ENCODE measurements around the gene NDFIP1.
"Not testable (repeated sequence)": the region's sequence is repeated elsewhere in the genome, so short reads cannot be mapped to it uniquely, and the experiment has no call there.

Gene NDFIP1

DNA sequence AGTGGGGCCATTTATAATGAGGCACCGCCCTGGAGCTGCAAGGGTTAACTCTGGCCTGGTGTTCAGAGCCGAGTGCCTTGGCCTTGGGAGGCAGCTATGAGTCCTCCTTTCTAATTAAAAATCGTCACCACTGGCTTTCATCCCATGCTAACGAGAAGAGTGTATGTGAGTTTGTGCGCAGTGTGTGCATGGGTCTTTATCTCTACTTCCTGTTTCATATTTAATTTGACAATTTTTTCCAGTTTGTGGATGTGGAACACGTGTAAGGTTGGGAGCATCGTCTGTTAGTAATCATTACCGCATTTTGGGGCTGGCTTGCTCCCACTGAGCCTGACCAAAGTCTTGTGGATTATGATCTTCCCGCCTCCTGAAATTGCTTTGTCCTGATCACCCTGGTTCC, 76.4 kb downstream of the NDFIP1 start:
- POLR2A ChIA-PET (ENCODE audit: low non-redundant PET) = no interaction called here
- CTCF ChIA-PET = no interaction called here
- TF ChIP-seq, protein P1, sequence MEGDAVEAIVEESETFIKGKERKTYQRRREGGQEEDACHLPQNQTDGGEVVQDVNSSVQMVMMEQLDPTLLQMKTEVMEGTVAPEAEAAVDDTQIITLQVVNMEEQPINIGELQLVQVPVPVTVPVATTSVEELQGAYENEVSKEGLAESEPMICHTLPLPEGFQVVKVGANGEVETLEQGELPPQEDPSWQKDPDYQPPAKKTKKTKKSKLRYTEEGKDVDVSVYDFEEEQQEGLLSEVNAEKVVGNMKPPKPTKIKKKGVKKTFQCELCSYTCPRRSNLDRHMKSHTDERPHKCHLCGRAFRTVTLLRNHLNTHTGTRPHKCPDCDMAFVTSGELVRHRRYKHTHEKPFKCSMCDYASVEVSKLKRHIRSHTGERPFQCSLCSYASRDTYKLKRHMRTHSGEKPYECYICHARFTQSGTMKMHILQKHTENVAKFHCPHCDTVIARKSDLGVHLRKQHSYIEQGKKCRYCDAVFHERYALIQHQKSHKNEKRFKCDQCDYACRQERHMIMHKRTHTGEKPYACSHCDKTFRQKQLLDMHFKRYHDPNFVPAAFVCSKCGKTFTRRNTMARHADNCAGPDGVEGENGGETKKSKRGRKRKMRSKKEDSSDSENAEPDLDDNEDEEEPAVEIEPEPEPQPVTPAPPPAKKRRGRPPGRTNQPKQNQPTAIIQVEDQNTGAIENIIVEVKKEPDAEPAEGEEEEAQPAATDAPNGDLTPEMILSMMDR (conservative IDR thresholded peaks at IDR 0.05; ENCODE audit: low read depth) = no peak
- no peak overlapping the region for H3K27ac ChIP-seq
- DNase-seq (ENCODE audit: low spot score) = no peak

DNA sequence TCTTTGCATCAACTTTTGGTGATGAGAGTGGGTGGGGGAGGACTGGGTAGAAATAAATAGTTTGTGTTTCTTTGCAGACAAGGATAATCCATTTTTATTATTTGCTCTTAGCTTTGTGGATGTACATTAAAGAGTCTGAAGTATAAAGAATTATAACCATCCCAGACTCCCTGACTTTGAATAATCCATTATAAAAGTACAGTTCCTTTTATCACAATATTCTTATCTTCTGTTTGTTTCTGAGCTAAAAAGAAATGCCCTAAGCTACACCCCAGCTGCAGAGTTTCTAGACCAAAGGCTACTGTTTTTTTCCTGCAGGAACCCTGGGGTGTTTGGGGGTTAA, 77.9 kb downstream of the NDFIP1 start:
- DNase-seq (ENCODE audit: low spot score) = no peak
- ChIA-PET POLR2A (ENCODE audit: low non-redundant PET) (no interaction called here), CTCF (interaction anchor here (0.6 to 1.4 kb wide), 3 partner anchors 37 to 362 kb away, joined by 3 to 4 read pairs (median 4); no protein-coding TSS in a partner anchor)
- TF ChIP-seq, protein P1 (conservative IDR thresholded peaks at IDR 0.05; ENCODE audit: low read depth) = no peak
- H3K27ac ChIP-seq = no peak overlapping the region

DNA sequence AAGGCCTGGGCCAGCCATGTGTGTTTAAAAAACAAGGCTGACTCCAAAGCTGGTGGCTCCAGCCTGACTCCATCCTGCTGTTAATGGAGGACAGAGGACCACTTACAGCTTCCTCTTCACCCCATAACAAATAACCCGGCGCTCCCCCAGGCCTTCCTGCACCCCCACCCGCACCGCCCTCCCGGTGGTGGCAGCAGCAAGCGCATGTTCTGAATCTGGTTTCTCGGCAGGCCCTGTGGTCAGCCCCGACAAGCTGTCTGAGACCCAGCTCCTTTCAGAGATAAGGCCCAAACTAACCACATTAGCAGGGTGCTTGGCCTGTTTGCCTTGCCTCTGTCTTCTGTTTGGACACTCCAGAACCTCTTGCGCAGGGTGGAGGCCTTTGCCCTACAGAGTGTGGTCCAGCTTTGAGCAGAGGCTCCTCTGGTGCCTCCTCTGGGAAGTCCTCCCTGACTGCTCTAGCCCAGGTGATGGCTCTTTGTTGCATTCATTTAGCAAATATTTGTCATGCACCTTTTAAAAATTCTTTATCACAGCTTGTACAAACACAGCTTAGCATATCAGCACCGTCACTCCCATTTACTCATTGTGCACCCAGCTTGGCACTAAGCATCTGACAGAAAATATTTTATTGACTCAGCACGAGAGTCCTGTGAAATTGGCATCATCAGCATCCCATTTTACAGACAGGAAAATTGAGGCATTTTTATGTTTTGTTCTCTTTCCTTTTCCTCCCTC, 78.4 kb downstream of the NDFIP1 start:
- TF ChIP-seq, protein P1 (conservative IDR thresholded peaks at IDR 0.05; ENCODE audit: low read depth) = no peak
- H3K27ac ChIP-seq = no peak overlapping the region
- no peak for DNase-seq (ENCODE audit: low spot score)
- POLR2A ChIA-PET (ENCODE audit: low non-redundant PET) = no interaction called here
- CTCF ChIA-PET = interaction anchor here (0.6 to 1.4 kb wide), 4 partner anchors 37 to 362 kb away, joined by 3 to 6 read pairs (median 4); no protein-coding TSS in a partner anchor

DNA sequence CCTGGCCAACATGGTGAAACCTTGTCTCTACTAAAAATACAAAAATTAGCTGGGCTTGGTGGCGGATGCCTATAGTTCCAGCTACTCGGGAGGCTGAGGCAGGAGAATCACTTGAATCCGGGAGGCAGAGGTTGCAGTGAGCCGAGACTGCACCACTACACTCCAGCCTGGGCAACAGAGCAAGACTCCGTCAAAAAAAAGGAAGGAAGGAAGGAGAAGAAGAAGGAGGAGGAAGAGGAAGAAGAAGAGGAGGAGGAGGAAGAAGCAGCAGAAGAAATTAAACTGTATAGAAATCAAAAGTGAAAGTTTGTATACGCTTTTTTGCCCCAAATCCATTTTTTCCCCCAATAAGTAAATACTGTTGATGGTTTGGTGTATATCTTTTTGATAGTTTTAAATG, 80.1 kb downstream of the NDFIP1 start:
- DNase-seq (ENCODE audit: low spot score); POLR2A ChIA-PET (ENCODE audit: low non-redundant PET); H3K27ac ChIP-seq; CTCF ChIA-PET: not testable (repeated sequence)

DNA sequence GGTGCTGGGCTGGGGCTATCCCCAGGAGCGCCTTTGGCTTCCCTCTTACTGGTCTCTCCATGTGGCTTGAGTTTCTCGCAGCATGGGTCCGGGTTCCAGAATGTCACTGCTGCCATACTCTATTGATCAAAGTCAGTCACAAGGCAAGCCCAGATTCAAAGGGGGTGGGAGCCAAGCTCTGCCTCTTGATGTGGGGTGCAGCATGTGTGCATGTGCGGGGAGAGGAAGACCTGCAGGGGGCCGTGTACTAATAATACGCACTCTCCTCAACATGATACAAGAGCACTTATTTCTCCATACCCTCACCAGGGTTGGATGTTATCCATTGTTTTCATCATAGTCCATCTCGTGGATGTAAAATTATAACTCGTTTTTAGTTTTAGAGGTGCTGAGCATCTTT, 81.2 kb downstream of the NDFIP1 start:
- ChIA-PET POLR2A (ENCODE audit: low non-redundant PET) (no interaction called here), CTCF (no interaction called here)
- no peak overlapping the region for H3K27ac ChIP-seq
- TF ChIP-seq, protein P1 (conservative IDR thresholded peaks at IDR 0.05; ENCODE audit: low read depth) = no peak
- no peak for DNase-seq (ENCODE audit: low spot score)

DNA sequence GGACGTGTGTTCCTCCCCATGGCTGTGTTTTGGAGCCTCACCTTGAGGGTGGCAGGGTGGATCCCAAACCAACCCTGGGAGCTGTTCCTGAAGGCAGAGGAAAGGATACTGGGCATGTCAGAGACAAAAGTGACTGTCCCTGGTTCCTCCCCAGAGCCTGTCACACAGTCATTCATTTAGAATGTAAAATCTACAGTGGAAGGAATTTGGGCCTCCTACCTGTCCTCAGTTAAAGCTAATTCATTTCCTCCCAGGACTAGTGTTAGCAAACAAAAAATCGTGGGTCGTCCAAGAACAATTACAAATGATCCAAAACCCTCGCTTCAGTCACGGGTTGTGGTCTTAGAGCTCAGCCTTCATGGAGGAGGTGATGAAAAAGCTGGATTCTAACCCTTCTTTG, 83.2 kb downstream of the NDFIP1 start:
- DNase-seq (ENCODE audit: low spot score) = no peak
- POLR2A ChIA-PET (ENCODE audit: low non-redundant PET) = no interaction called here
- CTCF ChIA-PET = interaction anchor here (1.0 kb wide), 1 partner anchor 39 kb away, joined by 3 read pairs; no protein-coding TSS in a partner anchor
- no peak overlapping the region for H3K27ac ChIP-seq
- TF ChIP-seq, protein P1 (conservative IDR thresholded peaks at IDR 0.05; ENCODE audit: low read depth) = no peak

DNA sequence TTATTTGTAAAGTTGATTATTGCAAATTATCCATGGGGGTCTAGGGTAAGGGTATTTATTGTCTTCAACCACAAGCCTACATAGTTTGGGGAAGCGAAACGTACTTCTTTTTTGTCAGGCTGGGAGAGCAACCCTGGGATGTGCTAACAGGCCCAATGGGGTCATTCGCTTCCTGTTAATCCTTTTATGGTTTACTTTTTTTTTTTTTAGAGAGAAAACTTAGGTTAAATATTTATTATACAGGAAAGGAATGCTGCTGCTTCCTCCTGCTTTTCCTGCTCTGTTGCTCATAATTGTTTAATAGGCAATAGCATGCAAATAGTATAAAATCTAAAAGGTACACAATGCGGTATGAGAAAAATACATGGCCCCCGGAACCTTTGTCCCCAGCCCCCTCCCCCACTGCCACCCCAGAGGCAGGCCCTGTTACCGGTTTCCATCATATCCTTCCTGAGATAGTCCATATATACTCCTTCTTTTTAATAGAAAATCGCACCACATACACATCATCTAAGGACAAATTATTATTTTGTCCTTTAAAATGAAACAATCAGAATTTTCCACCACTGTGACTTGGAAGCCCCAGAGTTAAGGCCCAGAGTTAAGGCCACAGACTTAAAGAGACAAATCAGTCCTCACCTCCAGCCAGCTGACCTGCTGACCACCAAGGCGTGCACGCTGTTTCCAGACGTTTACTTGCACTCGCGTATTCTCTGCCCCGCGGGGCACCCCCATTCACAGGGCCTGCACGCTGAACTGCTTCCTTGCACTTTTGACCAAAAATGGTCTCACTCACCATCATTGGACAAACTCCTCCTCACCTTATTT, 83.9 kb downstream of the NDFIP1 start:
- no peak overlapping the region for H3K27ac ChIP-seq
- CTCF ChIA-PET = interaction anchor here (1.0 kb wide), 1 partner anchor 40 kb away, joined by 3 read pairs; no protein-coding TSS in a partner anchor
- TF ChIP-seq, protein P1 (conservative IDR thresholded peaks at IDR 0.05; ENCODE audit: low read depth) = no peak

More for the DNA sequence above, 83.9 kb downstream of the NDFIP1 start:
- DNase-seq (ENCODE audit: low spot score) = no peak
- POLR2A ChIA-PET (ENCODE audit: low non-redundant PET) = no interaction called here

Data from RWPE1 (cell line).